Activated CD8-positive, alpha-beta T cell treated with anti-CD3 and anti-CD28 coated beads, Interleukin-2, amount 10 ng/mL, durations not matched to agents 7 days and 5 days (primary cell): ENCODE data around the gene CLK3. TPM values are rescaled to one million over a fixed set of nuclear protein-coding genes. Genes with fewer than 3 reads are reported as not detected.
"Not testable (repeated sequence)": the region's sequence is repeated elsewhere in the genome, so short reads cannot be mapped to it uniquely, and the experiment has no call there.

ENCODE experiments used
- ATAC-seq: fragments of 150-1000 bp; cut with Tn5 transposase; one replicate; pipeline ENCODE4 v1.10.0; 2021; ENCODE audit warnings: moderate library complexity
- CTCF ChIA-PET: fragments of 350-600 bp; sonication (Branson Sonifier 250); formaldehyde crosslinking; loops from one replicate; lab custom pipeline; 2021; ENCODE audit warnings: antibody characterized with exemption; lab: Charles Lee
- POLR2A ChIA-PET: fragments of 350-600 bp; sonication (Branson Sonifier 250); formaldehyde crosslinking; loops from one replicate; lab custom pipeline; 2021; ENCODE audit warnings: antibody characterized with exemption; lab: Charles Lee
- DNase-seq: peaks from one replicate; pipeline ENCODE4 v3.0.0-alpha.2; 2020
- H3K27ac Mint-ChIP-seq: one replicate; pipeline ENCODE4 v1.8.0; 2021; ENCODE audit warnings: mild to moderate bottlenecking, mixed read lengths
- H3K27me3 Mint-ChIP-seq: one replicate; pipeline ENCODE4 v1.8.0; 2021; ENCODE audit warnings: low read depth, mixed read lengths
- H3K36me3 Mint-ChIP-seq: one replicate; pipeline ENCODE4 v1.8.0; 2021; ENCODE audit warnings: low read depth, mixed read lengths
- H3K4me1 Mint-ChIP-seq: one replicate; pipeline ENCODE4 v1.8.0; 2021; ENCODE audit warnings: low read depth, mixed read lengths
- H3K4me3 Mint-ChIP-seq: one replicate; pipeline ENCODE4 v1.8.0; 2021; ENCODE audit warnings: mild to moderate bottlenecking, mixed read lengths
- H3K9me3 Mint-ChIP-seq: one replicate; pipeline ENCODE4 v1.8.0; 2022; ENCODE audit warnings: mixed read lengths; ENCODE audit not compliant: insufficient read depth
- total RNA-seq, 2 experiments: library from RNA; stranded (reverse); gene quantifications; one replicate each; pipeline ENCODE4 v1.2.3, GENCODE V29; 2021

The CLK3 gene
- total RNA-seq, 2 experiments from 2014 or later, result 125 to 128 TPM

DNA sequence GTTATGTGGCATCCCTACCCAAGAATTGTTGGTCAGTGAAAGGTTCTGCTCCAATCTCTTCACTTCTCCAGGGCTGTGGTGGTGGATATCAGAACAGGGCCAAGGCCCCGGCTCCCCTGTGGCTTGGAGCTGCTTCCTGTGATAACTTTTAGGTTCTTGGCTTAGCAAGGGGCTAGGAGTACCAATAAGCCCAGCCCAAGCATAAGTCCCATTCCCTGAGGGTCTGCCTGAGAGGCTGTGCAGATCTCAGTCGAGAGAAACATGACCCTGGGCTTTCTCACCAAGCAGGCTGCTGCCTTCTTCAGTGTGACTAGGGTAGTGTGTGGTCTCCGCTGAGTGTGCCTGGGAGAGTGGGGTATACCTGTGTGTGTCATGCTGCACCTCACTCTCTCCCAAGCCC lies 7.1 kb downstream of the CLK3 start:
- DNase-seq (no peak), ATAC-seq (no peak)
- H3K27me3 Mint-ChIP-seq, result no peaks in the 10 kb centered on the region
- H3K36me3 Mint-ChIP-seq, result peaks cover 85% of the 10 kb centered on the region
- no peak overlapping the region for H3K27ac Mint-ChIP-seq
- POLR2A ChIA-PET, result interaction anchor here (0.9 kb wide), 1 partner anchor 9 kb away, joined by 4 read pairs; no protein-coding TSS in a partner anchor
- CTCF ChIA-PET, result interaction anchor here (3.3 to 13.3 kb wide), 2 partner anchors 9 to 146 kb away, joined by 33 to 228 read pairs; no protein-coding TSS in a partner anchor
- peaks cover 53% of the 10 kb centered on the region for H3K4me1 Mint-ChIP-seq
- H3K9me3 Mint-ChIP-seq, result no peaks in the 10 kb centered on the region
- H3K4me3 Mint-ChIP-seq, result no peak overlapping the region

DNA sequence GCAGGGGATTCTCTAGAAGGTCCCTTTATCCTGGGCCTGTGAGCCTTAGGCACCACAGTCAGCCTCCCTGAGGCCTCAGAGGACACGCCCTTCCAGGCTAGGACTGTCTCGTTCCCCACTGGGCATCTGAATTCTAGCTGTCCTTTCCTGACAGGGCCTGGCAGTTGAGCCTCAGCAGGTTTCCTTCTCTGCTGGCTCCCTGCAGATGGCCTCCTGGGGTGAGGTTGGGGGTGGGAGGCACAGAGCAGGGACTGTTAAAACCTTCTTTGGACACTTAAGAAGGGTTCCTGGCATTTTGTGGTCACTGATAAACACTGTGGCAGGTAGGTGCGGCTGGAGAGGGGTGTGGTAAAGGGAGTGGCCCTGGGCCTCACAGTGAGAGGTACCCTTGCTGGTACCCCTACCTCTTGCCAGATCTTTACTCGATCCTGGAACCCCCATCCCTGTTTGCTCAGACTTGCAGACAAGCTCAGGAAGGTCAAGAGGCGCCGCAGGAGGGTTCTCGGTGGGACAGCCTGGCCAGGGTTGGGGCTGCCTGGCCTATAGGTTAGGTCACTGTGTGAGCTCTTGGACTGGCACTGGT lies 8.5 kb downstream of the CLK3 start:
- no peak for ATAC-seq
- Mint-ChIP-seq H3K9me3 (no peaks in the 10 kb centered on the region), H3K4me1 (peaks cover 46% of the 10 kb centered on the region), H3K36me3 (peaks cover 92% of the 10 kb centered on the region), H3K27me3 (no peaks in the 10 kb centered on the region), H3K27ac (peak overlapping the region; percentile 46), H3K4me3 (no peak overlapping the region)
- CTCF ChIA-PET, result interaction anchor here (0.7 to 13.3 kb wide), 2 partner anchors 8 to 147 kb away, joined by 3 to 228 read pairs; no protein-coding TSS in a partner anchor
- POLR2A ChIA-PET, result interaction anchor here (1.0 kb wide), 1 partner anchor 8 kb away, joined by 3 read pairs; no protein-coding TSS in a partner anchor
- DNase-seq, result no peak

DNA sequence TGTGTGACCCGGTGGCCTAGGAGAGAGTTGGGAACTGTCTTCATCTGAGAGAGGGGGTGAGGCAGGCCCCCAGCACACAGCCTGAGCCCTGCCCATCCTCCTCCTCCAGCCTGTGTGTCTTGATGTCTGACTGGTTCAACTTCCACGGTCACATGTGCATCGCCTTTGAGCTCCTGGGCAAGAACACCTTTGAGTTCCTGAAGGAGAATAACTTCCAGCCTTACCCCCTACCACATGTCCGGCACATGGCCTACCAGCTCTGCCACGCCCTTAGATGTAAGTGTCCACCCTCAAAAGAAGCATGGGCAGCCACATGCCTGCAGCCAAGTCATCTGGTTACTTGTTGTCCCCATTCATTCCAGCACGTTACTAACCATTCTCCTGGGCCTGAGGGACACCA lies 10.1 kb downstream of the CLK3 start:
- DNase-seq (no peak), ATAC-seq (no peak)
- Mint-ChIP-seq H3K27ac (peak overlapping the region; percentile 84), H3K27me3 (no peaks in the 10 kb centered on the region), H3K4me3 (no peak overlapping the region), H3K36me3 (peaks cover 83% of the 10 kb centered on the region), H3K9me3 (no peaks in the 10 kb centered on the region), H3K4me1 (peaks cover 36% of the 10 kb centered on the region)
- POLR2A ChIA-PET, result no interaction called here
- CTCF ChIA-PET, result interaction anchor here (0.6 to 13.3 kb wide), 5 partner anchors 6 to 32 kb away, joined by 3 to 228 read pairs (median 3); partner anchors contain the start of gene CLK3

DNA sequence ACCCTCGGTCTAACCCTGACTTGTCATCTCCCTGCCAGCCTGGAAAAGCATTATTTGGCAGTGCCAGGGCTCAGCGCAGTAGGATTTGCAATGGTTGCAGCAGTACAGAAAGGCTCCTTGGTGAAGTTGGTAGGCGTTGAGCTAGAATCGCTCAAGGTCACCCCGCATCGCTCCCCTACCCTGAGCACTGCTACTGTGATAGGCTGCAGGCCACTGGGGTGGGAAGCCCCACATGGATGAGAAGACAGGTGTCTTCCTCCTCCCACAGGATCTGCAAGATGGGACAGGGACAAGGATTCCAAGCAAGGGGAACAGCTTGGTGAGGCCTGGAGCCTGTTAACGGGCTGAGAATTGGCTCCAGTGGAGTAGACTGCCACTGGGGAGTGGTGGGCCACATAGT lies 10.7 kb downstream of the CLK3 start:
- H3K36me3 Mint-ChIP-seq, result peaks cover 77% of the 10 kb centered on the region
- no peaks in the 10 kb centered on the region for H3K9me3 Mint-ChIP-seq
- H3K27me3 Mint-ChIP-seq, result no peaks in the 10 kb centered on the region
- peaks cover 30% of the 10 kb centered on the region for H3K4me1 Mint-ChIP-seq
- peak overlapping the region; percentile 84 for H3K27ac Mint-ChIP-seq
- ChIA-PET CTCF (interaction anchor here (0.7 to 11.6 kb wide), 6 partner anchors 7 to 143 kb away, joined by 3 to 228 read pairs (median 7); partner anchors contain the start of gene CLK3), POLR2A (interaction anchor here (1.2 to 1.9 kb wide), 3 partner anchors 9 to 150 kb away, joined by 3 to 10 read pairs (median 3); partner anchors contain the start of gene CLK3)
- ATAC-seq (no peak), DNase-seq (no peak)
- no peak overlapping the region for H3K4me3 Mint-ChIP-seq

DNA sequence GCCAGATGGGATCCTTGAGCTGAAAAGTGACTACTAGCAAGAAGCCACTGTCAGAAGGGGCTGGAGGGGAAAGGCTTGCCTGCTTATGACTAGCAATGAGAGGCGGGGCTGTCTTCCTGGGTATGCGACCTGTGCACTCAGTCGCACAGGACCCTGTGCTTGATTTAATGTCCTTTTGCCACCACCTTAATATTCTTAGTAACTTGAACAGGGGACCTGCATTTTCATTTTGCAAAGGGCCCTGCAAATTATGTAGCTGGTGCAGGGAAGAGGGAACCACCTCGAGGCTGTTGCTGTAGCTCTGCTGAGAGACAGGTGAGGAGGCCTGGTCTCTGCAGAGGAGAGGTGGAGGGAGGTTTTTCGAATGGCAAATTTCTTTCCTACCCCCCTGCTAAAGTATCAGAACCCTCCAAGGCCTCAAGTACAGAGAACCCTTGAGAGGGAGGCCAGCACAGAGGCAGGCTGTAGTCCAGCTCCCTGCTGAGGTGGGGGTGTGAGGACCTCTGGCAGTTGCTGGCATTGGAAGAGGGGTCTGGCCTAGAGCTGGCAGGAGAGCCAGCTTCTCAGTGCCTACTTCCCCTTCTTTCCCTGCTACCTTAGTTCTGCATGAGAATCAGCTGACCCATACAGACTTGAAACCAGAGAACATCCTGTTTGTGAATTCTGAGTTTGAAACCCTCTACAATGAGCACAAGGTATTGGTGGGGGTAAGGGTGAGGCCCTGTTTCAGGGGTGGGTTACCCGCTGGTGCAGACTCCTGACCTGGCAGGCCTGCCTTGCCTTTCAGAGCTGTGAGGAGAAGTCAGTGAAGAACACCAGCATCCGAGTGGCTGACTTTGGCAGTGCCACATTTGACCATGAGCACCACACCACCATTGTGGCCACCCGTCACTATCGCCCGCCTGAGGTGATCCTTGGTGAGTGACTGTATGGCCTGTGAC lies 11.4 kb downstream of the CLK3 start:
- Mint-ChIP-seq H3K36me3 (peaks cover 73% of the 10 kb centered on the region), H3K4me1 (peaks cover 30% of the 10 kb centered on the region), H3K27me3 (no peaks in the 10 kb centered on the region), H3K9me3 (no peaks in the 10 kb centered on the region), H3K27ac (peak overlapping the region; percentile 84), H3K4me3 (peak overlapping the region; percentile 8)
- POLR2A ChIA-PET, result interaction anchor here (1.2 to 1.9 kb wide), 5 partner anchors 9 to 307 kb away, joined by 3 to 10 read pairs (median 3); partner anchors contain the start of gene CLK3
- CTCF ChIA-PET, result interaction anchor here (0.6 to 11.6 kb wide), 10 partner anchors 8 to 254 kb away, joined by 3 to 228 read pairs (median 4); partner anchors contain the start of gene CLK3
- ATAC-seq, result peak; percentile 22
- no peak for DNase-seq

DNA sequence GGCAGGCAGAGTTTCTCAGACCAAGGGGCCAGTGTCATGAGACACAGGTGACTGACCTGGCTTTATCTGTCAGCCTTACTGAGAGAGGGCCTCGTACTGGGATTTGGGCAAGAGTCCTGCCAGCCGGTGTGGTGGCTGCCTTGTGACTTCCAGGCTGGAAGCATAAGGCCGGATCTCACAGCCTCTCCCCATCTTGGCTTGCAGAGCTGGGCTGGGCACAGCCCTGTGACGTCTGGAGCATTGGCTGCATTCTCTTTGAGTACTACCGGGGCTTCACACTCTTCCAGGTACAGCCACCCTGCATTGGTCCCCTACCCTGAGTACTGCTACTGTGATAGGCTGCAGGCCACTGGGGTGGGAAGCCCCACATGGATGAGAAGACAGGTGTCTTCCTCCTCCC lies 12.1 kb downstream of the CLK3 start:
- no peak overlapping the region for H3K4me3 Mint-ChIP-seq
- DNase-seq (no peak), ATAC-seq (no peak)
- H3K4me1 Mint-ChIP-seq, result peaks cover 30% of the 10 kb centered on the region
- POLR2A ChIA-PET, result interaction anchor here (1.0 to 1.9 kb wide), 5 partner anchors 9 to 307 kb away, joined by 3 to 10 read pairs (median 3); partner anchors contain the start of gene CLK3
- H3K36me3 Mint-ChIP-seq, result peaks cover 73% of the 10 kb centered on the region
- CTCF ChIA-PET, result interaction anchor here (1.0 to 11.6 kb wide), 8 partner anchors 9 to 255 kb away, joined by 3 to 228 read pairs (median 5); partner anchors contain the start of gene CLK3
- H3K27me3 Mint-ChIP-seq, result no peaks in the 10 kb centered on the region
- H3K9me3 Mint-ChIP-seq, result no peaks in the 10 kb centered on the region
- H3K27ac Mint-ChIP-seq, result peak overlapping the region; percentile 84

DNA sequence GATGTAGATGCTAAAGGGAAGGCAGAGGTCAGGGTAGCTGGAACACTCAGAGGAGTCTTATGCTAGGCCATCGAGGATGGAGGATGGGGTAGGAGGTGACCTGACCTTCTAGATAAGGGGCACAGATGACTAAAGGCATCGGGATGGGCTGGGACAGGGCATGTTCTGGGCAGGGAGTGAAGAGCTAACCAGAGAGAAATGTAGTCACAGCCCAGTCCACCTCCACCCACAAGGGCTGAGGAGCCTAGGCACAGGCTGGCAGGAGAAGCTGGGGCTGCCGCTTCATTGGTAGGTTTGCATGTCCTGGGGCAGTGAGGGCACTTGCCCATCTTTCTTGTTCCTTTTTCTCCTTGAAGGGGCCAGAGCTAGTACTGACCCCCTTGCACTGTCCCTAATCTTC lies 12.6 kb downstream of the CLK3 start:
- POLR2A ChIA-PET, result interaction anchor here (1.0 to 1.6 kb wide), 2 partner anchors 10 to 159 kb away, joined by 3 to 5 read pairs; no protein-coding TSS in a partner anchor
- Mint-ChIP-seq H3K36me3 (peaks cover 69% of the 10 kb centered on the region), H3K4me1 (peaks cover 30% of the 10 kb centered on the region), H3K27me3 (no peaks in the 10 kb centered on the region), H3K4me3 (no peak overlapping the region), H3K27ac (peak overlapping the region; percentile 84), H3K9me3 (no peaks in the 10 kb centered on the region)
- DNase-seq, result no peak
- no peak for ATAC-seq
- CTCF ChIA-PET, result interaction anchor here (1.0 to 11.6 kb wide), 4 partner anchors 9 to 143 kb away, joined by 3 to 228 read pairs (median 4); partner anchors contain the start of gene CLK3

DNA sequence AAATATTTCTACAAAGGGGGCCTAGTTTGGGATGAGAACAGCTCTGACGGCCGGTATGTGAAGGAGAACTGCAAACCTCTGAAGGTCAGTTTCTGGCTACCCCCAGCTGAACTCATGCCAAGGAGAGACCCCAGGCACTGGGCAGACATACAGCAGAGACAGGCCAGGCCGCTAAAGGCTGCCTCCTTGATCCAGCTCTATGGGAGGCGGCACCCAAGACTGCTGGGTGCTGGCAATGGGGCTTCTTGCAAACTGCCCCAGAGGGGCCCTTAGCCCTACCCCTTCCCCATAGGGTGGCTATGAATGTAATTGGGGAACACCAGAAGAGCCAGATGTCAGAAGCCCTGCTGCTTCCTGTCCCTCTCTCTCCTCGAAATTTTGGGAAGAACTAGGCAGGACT lies 13.3 kb downstream of the CLK3 start:
- ATAC-seq, result no peak
- Mint-ChIP-seq H3K4me3 (no peak overlapping the region), H3K4me1 (peaks cover 30% of the 10 kb centered on the region), H3K27ac (peak overlapping the region; percentile 84), H3K27me3 (no peaks in the 10 kb centered on the region), H3K9me3 (no peaks in the 10 kb centered on the region), H3K36me3 (peaks cover 63% of the 10 kb centered on the region)
- POLR2A ChIA-PET, result interaction anchor here (1.0 kb wide), 1 partner anchor 11 kb away, joined by 5 read pairs; no protein-coding TSS in a partner anchor
- no peak for DNase-seq
- CTCF ChIA-PET, result interaction anchor here (1.1 to 11.6 kb wide), 3 partner anchors 10 to 142 kb away, joined by 3 to 228 read pairs (median 5); partner anchors contain the start of gene CLK3

DNA sequence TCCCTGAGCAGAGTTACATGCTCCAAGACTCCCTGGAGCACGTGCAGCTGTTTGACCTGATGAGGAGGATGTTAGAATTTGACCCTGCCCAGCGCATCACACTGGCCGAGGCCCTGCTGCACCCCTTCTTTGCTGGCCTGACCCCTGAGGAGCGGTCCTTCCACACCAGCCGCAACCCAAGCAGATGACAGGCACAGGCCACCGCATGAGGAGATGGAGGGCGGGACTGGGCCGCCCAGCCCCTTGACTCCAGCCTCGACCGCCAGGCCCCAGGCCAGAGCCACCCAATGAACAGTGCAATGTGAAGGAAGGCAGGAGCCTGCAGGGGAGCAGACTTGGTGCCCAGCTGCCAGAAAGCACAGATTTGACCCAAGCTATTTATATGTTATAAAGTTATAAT lies 14.1 kb downstream of the CLK3 start:
- Mint-ChIP-seq H3K36me3 (peaks cover 56% of the 10 kb centered on the region), H3K4me1 (peaks cover 30% of the 10 kb centered on the region)
- ATAC-seq, H3K27me3 Mint-ChIP-seq, DNase-seq, H3K27ac Mint-ChIP-seq, H3K9me3 Mint-ChIP-seq, H3K4me3 Mint-ChIP-seq, POLR2A ChIA-PET: not testable (repeated sequence)
- CTCF ChIA-PET, result interaction anchor here (6.3 to 19.3 kb wide), 3 partner anchors 10 to 257 kb away, joined by 82 to 508 read pairs (median 228); partner anchors contain the start of gene CLK3

DNA sequence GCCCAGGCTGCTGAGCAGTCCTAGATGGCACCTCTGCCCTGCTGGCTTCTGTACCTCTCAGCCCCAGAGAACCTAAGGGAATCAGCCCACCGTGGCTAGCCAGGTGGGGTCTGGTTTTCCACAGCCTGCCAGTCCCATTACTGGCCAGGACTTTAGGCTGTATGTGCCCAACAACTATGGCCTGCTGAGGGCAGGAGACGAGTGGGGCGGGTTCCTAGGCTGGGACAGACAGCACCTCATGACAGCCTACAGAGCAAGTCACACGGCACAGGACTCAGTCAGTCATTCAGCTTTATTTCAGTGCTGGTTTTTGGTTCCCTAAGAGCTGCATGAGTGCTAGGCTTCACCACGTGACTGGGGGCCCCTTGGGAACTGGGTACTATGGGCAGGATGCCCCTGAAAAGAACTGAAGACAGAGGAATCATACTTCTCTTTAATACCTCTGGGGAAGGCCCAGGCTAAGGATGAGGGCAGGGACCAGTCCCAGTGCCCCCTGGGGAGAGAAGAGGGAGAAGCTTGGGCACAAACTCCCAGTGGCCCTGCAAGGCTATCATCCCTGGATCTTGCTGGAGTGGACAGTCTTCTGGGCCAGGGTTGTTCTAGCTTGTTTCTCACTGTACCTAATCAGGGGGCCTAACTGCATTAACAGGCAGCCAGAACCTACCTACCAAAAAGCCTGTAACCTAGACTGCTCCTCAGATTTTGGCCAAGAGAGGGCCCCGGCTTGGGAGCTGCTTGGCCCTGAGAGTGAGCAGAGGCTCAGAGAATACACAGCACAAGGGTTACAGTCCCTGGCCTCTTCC lies 14.8 kb downstream of the CLK3 start:
- Mint-ChIP-seq H3K9me3 (no peaks in the 10 kb centered on the region), H3K4me3 (no peak overlapping the region), H3K27me3 (no peaks in the 10 kb centered on the region), H3K27ac (peak overlapping the region; percentile 53), H3K36me3 (peaks cover 50% of the 10 kb centered on the region), H3K4me1 (peaks cover 27% of the 10 kb centered on the region)
- no peak for ATAC-seq
- DNase-seq, result no peak
- ChIA-PET POLR2A (interaction anchor here (1.7 kb wide), 1 partner anchor 8 kb away, joined by 4 read pairs; no protein-coding TSS in a partner anchor), CTCF (interaction anchor here (1.3 to 19.3 kb wide), 11 partner anchors 11 to 319 kb away, joined by 4 to 508 read pairs (median 14); partner anchors contain the start of genes CLK3 and CSK)
